BE2C (cell line): ENCODE results near the gene ABLIM2.

ENCODE experiments used
- DNase-seq: peaks from one replicate; pipeline ENCODE4 v3.0.0-alpha.2; 2020
- H3K27me3 ChIP-seq: fragments of 250-450 bp; sonication (Bioruptor Pico); 2 replicates; pipeline ENCODE4 v1.5.1; 2020; ENCODE audit warnings: mild to moderate bottlenecking
- H3K36me3 ChIP-seq: fragments of 250-450 bp; sonication (Bioruptor Pico); 2 replicates; pipeline ENCODE4 v1.5.1; 2020; ENCODE audit warnings: mild to moderate bottlenecking
- H3K4me1 ChIP-seq: fragments of 250-450 bp; sonication (Bioruptor Pico); 2 replicates; pipeline ENCODE4 v1.5.1; 2020
- H3K4me3 ChIP-seq: 2 replicates; pipeline ENCODE4 v1.5.1; 2011; ENCODE audit warnings: low read depth, low read length
- H3K9me3 ChIP-seq: fragments of 250-450 bp; sonication (Bioruptor Pico); 2 replicates; pipeline ENCODE4 v1.5.1; 2020
- TF ChIP-seq, protein P1 (sequence below): IDR thresholded peaks from 2 replicates; pipeline ENCODE4 v1.5.1; 2012; ENCODE audit warnings: mild to moderate bottlenecking, low read depth, low read length

ABLIM2 gene

GRCh38 chr4:8072235-8072968 lies 86.2 kb downstream of the ABLIM2 start:
- Histone ChIP-seq H3K36me3 (no peaks in the 10 kb centered on the region), H3K27me3 (no peaks in the 10 kb centered on the region), H3K9me3 (no peaks in the 10 kb centered on the region), H3K4me3 (no peak overlapping the region), H3K4me1 (peaks cover 16% of the 10 kb centered on the region)
- no peak for DNase-seq
- TF ChIP-seq, protein P1, sequence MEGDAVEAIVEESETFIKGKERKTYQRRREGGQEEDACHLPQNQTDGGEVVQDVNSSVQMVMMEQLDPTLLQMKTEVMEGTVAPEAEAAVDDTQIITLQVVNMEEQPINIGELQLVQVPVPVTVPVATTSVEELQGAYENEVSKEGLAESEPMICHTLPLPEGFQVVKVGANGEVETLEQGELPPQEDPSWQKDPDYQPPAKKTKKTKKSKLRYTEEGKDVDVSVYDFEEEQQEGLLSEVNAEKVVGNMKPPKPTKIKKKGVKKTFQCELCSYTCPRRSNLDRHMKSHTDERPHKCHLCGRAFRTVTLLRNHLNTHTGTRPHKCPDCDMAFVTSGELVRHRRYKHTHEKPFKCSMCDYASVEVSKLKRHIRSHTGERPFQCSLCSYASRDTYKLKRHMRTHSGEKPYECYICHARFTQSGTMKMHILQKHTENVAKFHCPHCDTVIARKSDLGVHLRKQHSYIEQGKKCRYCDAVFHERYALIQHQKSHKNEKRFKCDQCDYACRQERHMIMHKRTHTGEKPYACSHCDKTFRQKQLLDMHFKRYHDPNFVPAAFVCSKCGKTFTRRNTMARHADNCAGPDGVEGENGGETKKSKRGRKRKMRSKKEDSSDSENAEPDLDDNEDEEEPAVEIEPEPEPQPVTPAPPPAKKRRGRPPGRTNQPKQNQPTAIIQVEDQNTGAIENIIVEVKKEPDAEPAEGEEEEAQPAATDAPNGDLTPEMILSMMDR, result no peak

DNA sequence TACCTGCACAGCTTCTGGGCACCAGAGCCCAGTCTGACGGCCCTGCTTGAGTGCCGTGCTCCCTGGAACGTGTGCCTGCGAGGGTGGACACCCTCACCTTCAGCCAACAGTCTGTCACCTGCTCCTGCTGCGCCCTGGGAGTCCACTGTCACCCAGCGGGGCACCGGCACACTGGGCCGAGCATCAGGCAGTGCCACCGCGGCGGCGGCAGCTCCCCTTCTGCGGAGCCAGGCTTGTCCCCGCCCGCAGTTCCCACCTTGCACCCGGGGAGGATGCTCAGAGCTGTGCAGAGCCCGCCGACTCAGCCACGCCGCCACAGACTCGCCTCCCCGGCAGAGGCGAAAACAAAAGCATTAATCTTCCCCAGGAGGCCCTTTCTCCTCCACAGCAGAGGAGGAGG lies 86.8 kb downstream of the ABLIM2 start:
- no peak for DNase-seq
- no peaks in the 10 kb centered on the region for H3K27me3 ChIP-seq
- no peaks in the 10 kb centered on the region for H3K36me3 ChIP-seq
- H3K4me3 ChIP-seq, result no peak overlapping the region
- no peaks in the 10 kb centered on the region for H3K9me3 ChIP-seq
- TF ChIP-seq, protein P1, result no peak
- peaks cover 16% of the 10 kb centered on the region for H3K4me1 ChIP-seq

DNA sequence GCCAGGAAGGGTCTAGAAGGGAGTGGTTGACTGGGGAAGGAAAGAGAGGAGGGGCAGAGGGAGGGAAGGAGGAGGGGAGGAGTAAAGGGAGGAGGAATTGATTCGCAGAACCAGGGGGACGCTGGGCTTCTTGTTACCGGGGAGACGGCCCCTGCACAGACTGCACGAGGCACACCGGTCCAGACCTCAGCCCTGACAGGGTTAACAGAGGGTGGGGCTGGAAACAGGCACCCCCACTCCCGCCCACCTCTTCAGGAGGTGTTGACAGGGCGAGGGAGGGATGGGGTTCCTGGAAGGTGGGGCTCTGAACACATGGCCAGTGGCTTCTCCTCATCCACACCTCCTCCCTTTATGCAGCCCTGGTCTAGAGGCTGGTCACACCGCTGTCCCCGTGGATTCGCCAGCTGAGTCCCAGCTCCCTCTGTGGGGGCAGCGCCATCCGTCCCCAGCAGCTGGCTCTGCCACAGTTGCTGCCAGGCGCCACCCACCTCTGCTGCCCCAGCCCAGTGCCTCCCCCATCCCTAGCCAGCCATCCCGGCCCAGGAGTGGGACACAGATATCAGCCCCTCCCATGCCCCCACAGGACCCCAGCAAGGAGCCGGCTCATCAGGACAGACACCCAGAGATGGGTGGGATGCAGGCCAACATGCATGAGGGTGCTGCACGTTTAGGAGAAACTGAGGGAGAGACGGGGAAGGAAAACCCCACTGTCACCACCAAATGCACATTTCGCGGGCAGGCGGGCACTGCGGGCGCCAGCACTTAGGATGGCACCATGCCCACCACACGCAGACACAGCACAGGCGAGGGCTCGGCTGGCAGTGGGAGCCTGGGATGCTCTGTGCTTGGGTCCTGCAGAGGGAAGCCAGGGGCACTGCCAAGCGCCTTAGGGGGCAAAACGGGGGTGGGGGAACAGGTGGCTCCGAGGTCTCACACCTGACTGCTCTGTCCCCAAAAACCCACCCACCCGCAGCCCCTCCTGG lies 87.6 kb downstream of the ABLIM2 start:
- Histone ChIP-seq H3K4me1 (peaks cover 14% of the 10 kb centered on the region), H3K9me3 (no peaks in the 10 kb centered on the region), H3K27me3 (no peaks in the 10 kb centered on the region), H3K4me3 (no peak overlapping the region), H3K36me3 (no peaks in the 10 kb centered on the region)
- TF ChIP-seq, protein P1, result no peak
- no peak for DNase-seq

DNA sequence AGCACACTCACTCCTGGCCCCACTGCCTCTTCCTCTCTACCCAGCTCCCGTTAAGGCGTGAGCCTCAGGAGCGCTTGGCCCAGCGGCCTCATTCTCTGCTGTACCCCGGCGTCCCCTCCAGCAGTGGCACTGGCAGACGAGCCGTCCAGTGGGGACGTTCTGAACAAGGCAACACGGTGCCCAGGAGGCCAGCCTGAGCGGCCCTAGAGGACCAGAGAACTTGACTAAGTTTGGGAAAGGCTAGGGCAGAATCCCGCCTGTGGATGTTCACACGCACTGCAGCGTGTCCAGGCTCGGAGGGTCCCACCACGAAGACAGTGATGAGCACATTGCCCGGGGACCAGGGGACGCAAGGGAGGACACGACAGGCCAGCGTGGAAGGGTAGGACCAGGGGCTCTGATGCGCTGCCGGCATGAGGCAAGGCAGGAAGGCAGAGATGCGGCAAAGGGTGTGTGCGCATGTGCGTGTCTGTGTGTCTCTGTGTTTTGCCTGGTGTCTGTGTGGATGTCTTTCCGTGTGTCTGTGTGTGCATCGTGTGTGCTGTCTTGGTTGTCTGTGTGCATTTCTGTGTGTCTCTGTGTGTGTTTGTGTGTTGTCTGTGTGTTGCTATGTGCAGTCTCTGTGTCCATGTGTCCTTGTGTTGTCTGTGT lies 89.4 kb downstream of the ABLIM2 start:
- no peaks in the 10 kb centered on the region for H3K36me3 ChIP-seq
- TF ChIP-seq, protein P1, result no peak
- no peaks in the 10 kb centered on the region for H3K9me3 ChIP-seq
- no peak overlapping the region for H3K4me3 ChIP-seq
- no peaks in the 10 kb centered on the region for H3K27me3 ChIP-seq
- DNase-seq, result no peak
- H3K4me1 ChIP-seq, result peaks cover 13% of the 10 kb centered on the region

DNA sequence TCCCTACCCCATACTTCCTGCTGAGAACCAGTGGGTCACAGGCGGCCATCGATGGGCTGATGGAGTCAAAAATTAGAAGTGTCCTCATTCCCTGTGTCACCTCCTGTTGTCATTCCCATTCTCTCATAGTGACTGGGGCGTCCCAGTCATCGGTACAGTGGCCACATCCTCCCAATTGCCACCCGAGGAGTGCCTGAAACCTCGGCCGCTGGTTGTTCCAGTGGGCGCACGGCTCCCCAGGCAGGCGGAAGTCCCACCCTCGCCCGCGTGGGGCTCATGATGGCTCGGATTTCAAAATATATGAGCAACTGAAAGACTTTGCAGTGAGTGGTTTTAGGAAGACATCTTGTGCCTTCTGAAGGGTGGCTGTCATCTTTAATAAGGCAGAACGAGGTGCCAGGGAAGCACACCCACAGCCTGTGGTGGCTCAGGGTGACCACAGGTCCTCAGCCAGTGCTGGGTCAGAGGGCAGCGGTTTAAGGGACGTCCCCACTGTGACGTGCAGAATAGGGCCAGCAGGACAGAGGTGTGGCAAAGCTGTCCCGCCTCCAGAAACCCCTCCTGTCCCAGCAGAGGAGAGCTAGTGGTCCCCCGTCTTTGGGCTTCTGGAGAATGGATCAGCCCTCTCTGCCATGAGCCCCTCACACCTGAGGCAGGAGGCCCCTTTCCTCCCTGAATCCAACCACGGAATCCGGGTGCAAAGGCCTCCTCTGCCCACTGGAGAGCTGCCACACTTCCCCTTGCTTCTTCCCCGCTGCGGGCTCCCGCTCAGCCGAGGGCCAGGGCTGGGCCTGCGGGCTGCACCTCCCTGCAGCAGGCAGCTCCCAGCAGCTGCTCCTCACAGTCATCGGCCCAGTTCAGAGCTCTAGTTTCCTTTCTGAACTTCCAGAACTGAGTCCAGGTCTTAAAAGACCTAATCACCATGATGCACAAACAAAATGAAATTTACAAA lies 90.4 kb downstream of the ABLIM2 start:
- Histone ChIP-seq H3K4me1 (peaks cover 8% of the 10 kb centered on the region), H3K9me3 (no peaks in the 10 kb centered on the region), H3K4me3 (no peak overlapping the region), H3K27me3 (no peaks in the 10 kb centered on the region), H3K36me3 (no peaks in the 10 kb centered on the region)
- TF ChIP-seq, protein P1, result no peak
- DNase-seq, result no peak
